GM12875 (cell line): ENCODE data around the gene MRPL24.

Experiments
- H3K4me3 ChIP-seq: one replicate; pipeline ENCODE4 v1.5.1; 2011; ENCODE audit warnings: low read depth, low read length, control low read depth
- CTCF ChIP-seq: IDR thresholded peaks from 2 replicates; pipeline ENCODE4 v1.5.1; 2011; ENCODE audit warnings: low read depth, mild to moderate bottlenecking, control low read depth, inconsistent platforms, low read length, moderate library complexity, borderline replicate concordance; ENCODE audit not compliant: insufficient read depth

The MRPL24 gene

DNA sequence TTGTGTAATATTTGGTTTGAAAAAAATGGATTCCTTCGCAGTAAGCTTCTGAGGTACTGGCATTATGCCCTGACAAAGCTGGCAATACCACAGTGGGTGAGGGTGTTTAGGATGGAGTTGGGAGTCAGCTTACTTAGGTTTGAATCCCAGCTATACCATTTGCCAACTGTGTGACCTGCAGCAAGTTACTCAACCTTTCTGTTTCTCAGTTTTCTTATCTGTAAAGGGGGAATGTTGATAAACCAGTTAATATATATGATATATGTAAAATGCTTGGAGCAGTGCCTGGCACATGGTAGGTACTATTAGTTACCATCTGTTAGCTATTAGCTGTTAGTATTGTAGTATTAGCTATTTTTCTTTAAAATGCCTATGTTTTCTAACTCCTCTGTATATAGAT is 15.5 kb upstream of the MRPL24 start:
- TF ChIP-seq CTCF, result no peak

DNA sequence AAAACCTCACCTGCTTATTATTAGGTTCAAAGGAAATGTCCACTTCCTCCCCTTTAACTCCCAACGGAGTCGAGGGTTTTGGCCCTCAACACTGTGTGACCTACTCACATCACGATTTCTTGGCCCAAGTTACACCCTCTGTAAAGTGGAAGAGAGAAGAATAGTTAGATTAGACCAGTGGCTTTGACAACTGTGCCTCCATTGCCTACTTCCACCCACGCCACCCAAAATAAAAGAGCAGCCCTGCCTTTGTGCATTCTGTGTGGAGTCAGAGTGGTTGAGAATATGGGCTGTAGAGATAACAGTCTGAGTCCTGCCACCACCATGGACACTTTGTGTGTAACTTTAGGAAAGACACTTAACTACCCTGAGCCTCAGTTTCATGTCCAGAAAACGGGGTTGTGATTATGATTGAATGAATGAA is 14.7 kb upstream of the MRPL24 start:
- no peak for TF ChIP-seq CTCF
- H3K4me3 ChIP-seq, result no peak overlapping the region

More for the DNA sequence above, 15.5 kb upstream of the MRPL24 start:
- H3K4me3 ChIP-seq, result no peak overlapping the region

DNA sequence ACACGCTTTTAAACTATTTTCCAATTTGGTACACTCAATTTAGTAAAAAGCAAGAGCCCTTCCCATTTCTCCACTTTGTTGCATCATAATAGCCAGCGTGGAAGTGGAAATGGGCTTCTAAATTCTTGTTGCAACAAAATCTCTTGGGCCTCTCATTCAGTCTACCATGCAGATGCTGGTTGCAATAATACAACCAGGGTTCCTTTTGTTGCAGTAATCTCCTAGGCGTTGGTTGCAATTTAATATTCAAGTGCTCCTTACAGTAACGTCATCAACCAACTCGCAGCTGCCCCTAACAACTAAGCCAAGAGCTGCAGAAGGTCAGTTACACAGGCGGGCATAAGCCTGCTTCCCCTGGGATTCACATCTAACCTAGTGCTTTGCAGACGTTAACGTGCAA is 13.3 kb upstream of the MRPL24 start:
- no peak overlapping the region for H3K4me3 ChIP-seq

GRCh38 chr1:156752843-156753482 is 12.1 kb upstream of the MRPL24 start:
- H3K4me3 ChIP-seq, result peak overlapping the region; percentile 80
- no peak for TF ChIP-seq CTCF

More for the DNA sequence above, 13.3 kb upstream of the MRPL24 start:
- no peak for TF ChIP-seq CTCF

- peak overlapping the region; percentile 80 for H3K4me3 ChIP-seq
- no peak for TF ChIP-seq CTCF
These were observed 11.0 kb upstream of the MRPL24 start for GRCh38 chr1:156751757-156752481.

- TF ChIP-seq CTCF, result no peak
- peak within 1 kb of the TSS; percentile 80 for H3K4me3 ChIP-seq
These were observed 10.5 kb upstream of the MRPL24 start, which contains the start of gene HDGF for GRCh38 chr1:156751451-156751756. Gene HDGF (minus strand): TSS chr1:156751675. CDS start chr1:156751429, 246 bp downstream.
